ENCODE measurements around the gene OR8A1. TPM values are rescaled to one million over a fixed set of nuclear protein-coding genes. Genes with fewer than 3 reads are reported as not detected.
"Not testable (repeated sequence)": the region's sequence is repeated elsewhere in the genome, so short reads cannot be mapped to it uniquely, and the experiment has no call there.

The OR8A1 gene
- total RNA-seq, 2 donors from 2014 or later, result not detected

DNA sequence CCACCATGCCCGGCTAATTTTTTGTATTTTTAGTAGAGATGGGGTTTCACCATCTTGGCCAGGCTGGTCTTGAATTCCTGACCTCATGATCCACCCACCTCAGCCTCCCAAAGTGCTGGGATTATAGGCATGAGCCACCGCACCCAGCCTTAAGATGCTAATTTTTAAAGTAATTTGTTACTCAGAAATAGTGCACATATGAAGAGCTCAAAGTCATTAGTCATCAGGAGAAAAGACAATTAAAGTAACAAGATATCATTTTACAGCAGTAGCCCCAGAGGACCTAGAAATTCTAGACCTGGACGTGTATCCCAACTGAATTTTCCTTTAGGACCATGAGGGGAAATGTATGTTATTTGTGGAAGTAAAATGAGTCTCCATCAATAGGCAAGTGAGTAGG, 32.9 kb downstream of the OR8A1 start:
- not testable (repeated sequence) for H3K4me3 Mint-ChIP-seq; H3K36me3 Mint-ChIP-seq (ENCODE audit: insufficient read depth in 2 of 2); H3K27ac Mint-ChIP-seq; ATAC-seq (replicated peaks in 1 of 2); DNase-seq; H3K27me3 Mint-ChIP-seq (ENCODE audit: low read depth); H3K9me3 Mint-ChIP-seq; H3K4me1 Mint-ChIP-seq (ENCODE audit: low read depth)

DNA sequence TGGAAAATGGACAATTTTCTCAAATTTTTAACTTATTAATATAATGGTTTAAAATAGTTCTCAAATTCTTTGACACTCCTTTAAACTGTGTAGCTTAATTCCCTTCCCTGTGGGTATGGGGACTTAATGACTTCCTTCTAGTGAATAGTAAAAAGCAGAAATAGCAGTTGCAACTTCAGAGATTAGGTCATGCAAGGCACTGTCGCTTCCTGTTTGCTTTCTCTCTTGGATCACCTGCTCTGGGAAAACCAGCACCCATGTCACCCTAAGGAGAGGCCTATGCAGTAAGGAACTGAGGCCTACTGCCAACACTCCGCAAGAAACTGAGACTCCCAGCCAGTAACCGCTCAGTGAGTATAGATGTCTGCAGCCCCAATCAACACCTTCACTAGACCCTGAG, 35.9 kb downstream of the OR8A1 start:
- ATAC-seq (replicated peaks in 1 of 2) (no peak), DNase-seq (no peak)
- peaks cover 2% of the 10 kb centered on the region for H3K27me3 Mint-ChIP-seq (ENCODE audit: low read depth)
- peaks cover 0 to 3% of the 10 kb centered on the region in 2 donors for H3K36me3 Mint-ChIP-seq (ENCODE audit: insufficient read depth in 2 of 2)
- H3K4me3 Mint-ChIP-seq, result no peak overlapping the region
- no peaks in the 10 kb centered on the region for H3K9me3 Mint-ChIP-seq
- no peaks in the 10 kb centered on the region for H3K4me1 Mint-ChIP-seq (ENCODE audit: low read depth)
- H3K27ac Mint-ChIP-seq, result no peak overlapping the region

DNA sequence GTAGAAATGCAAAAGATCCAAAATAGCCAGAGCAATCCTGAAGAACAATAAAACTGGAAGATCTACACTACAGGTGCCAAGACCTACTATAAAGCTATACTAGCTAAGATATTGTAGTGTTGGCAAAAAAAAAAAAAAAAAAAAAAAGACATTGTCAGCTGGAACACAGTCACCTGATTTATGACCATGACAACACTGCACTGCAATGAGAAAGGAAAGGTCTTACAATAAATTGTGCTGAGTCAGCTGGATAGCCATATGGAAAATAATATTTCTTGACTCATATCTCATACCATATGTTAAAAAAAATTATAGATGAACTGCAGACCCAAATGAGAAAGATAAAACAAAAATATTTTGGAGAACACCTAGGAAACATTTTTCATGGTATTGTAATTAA, 38.4 kb downstream of the OR8A1 start:
- no peaks in the 10 kb centered on the region for H3K36me3 Mint-ChIP-seq (ENCODE audit: insufficient read depth in 2 of 2)
- no peaks in the 10 kb centered on the region for H3K9me3 Mint-ChIP-seq
- ATAC-seq (replicated peaks in 1 of 2) (no peak), DNase-seq (no peak)
- H3K27me3 Mint-ChIP-seq (ENCODE audit: low read depth), result no peaks in the 10 kb centered on the region
- H3K4me3 Mint-ChIP-seq, result no peak overlapping the region
- H3K4me1 Mint-ChIP-seq (ENCODE audit: low read depth), result peaks cover 10% of the 10 kb centered on the region
- no peak overlapping the region for H3K27ac Mint-ChIP-seq

- ATAC-seq (replicated peaks in 1 of 2) (no peak), DNase-seq (no peak)
- no peaks in the 10 kb centered on the region for H3K36me3 Mint-ChIP-seq (ENCODE audit: insufficient read depth in 2 of 2)
- H3K4me1 Mint-ChIP-seq (ENCODE audit: low read depth), result peaks cover 10% of the 10 kb centered on the region
- no peak overlapping the region for H3K4me3 Mint-ChIP-seq
- no peak overlapping the region for H3K27ac Mint-ChIP-seq
- H3K27me3 Mint-ChIP-seq (ENCODE audit: low read depth), result no peaks in the 10 kb centered on the region
- H3K9me3 Mint-ChIP-seq, result no peaks in the 10 kb centered on the region
Observed at GRCh38 chr11:124610295-124610694, 40.5 kb downstream of the OR8A1 start.

DNA sequence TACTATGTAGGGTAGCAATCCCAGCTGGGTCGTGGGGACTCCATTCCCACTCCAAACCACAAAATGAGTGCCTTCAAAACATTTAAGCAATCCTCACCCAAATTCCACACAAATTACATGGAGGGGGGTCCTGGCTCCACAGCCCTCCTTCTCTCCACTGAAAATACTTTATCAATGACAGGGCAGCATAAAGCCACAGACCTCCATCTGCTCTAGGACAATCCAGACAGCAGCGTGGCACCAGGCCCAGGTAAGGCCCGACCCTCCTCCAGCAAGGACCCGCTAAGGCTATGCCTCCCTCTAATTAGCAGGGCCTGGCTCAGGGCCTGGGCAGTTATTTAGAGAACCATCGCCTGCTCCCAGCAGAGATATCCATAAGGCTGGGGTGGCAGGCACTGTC, 41.3 kb downstream of the OR8A1 start, which contains the start of gene PANX3:
PANX3 (plus strand) TSS at position 365 of the 400 bp plus-strand sequence. CDS start 129 bp downstream, outside the sequence.
- Mint-ChIP-seq H3K4me1 (ENCODE audit: low read depth) (peaks cover 10% of the 10 kb centered on the region), H3K9me3 (no peaks in the 10 kb centered on the region), H3K27me3 (ENCODE audit: low read depth) (no peaks in the 10 kb centered on the region), H3K27ac (no peak within 1 kb of the TSS), H3K36me3 (ENCODE audit: insufficient read depth in 2 of 2) (no peaks in the 10 kb centered on the region), H3K4me3 (no peak within 1 kb of the TSS)
- DNase-seq (no peak), ATAC-seq (replicated peaks in 1 of 2) (no peak)

DNA sequence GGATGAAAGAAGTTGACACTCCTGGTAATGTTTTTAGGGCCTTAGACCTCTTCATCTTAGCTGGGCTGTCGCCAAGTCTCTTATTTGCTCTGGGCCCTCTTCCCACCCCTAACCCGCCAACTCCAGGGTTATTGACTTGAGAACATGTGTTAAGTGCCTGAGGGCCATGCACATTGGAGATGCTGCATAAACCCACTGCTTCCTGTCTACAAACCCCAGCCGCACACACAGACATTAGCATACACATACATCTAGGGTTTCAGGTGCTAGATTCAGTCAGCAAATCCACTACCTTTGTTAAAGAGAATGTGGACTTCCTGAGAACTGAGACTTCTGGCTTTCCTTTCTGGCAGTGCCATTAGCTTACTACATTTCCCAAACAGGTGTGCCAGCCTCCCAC, 42.2 kb downstream of the OR8A1 start:
- Mint-ChIP-seq H3K4me3 (no peak overlapping the region), H3K9me3 (no peaks in the 10 kb centered on the region), H3K36me3 (ENCODE audit: insufficient read depth in 2 of 2) (no peaks in the 10 kb centered on the region), H3K4me1 (ENCODE audit: low read depth) (peaks cover 10% of the 10 kb centered on the region), H3K27ac (no peak overlapping the region), H3K27me3 (ENCODE audit: low read depth) (peaks cover under 1% of the 10 kb centered on the region)
- peak; percentile 22 to 25 for DNase-seq
- peak; percentile 82 to 95 for ATAC-seq (replicated peaks in 1 of 2)

GRCh38 chr11:124612567-124613246, 42.9 kb downstream of the OR8A1 start:
- Mint-ChIP-seq H3K4me1 (ENCODE audit: low read depth) (peaks cover 10% of the 10 kb centered on the region), H3K9me3 (no peaks in the 10 kb centered on the region)

DNA sequence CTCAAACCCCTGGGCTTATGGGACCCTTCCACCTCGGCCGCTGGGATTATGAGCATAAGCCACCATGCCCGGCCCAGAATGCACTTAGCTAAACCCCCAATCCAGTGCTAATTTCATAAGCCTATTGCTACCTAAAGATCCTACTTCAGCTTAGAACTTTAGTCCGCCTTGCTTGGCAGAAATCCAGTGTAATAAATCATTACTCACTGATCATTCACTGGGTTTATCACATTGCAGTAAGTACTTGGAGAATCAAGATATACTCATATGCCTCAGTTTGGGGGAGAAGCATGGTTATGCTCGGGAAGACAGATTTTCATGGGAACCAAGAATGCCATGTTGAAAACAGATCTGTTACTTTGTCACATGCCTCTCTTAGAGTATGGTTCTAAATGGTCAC, 49.1 kb downstream of the OR8A1 start:
- Mint-ChIP-seq H3K9me3 (peaks cover 0 to 1% of the 10 kb centered on the region in 2 donors), H3K27ac (no peak overlapping the region), H3K36me3 (ENCODE audit: insufficient read depth in 2 of 2) (peaks cover 0 to 1% of the 10 kb centered on the region in 2 donors), H3K27me3 (ENCODE audit: low read depth) (peaks cover 17% of the 10 kb centered on the region), H3K4me1 (ENCODE audit: low read depth) (peaks cover 6% of the 10 kb centered on the region), H3K4me3 (no peak overlapping the region)
- no peak for ATAC-seq (replicated peaks in 1 of 2)
- DNase-seq, result no peak

More at GRCh38 chr11:124612567-124613246, 42.9 kb downstream of the OR8A1 start:
- Mint-ChIP-seq H3K27ac (no peak overlapping the region), H3K27me3 (ENCODE audit: low read depth) (peaks cover 7% of the 10 kb centered on the region), H3K36me3 (ENCODE audit: insufficient read depth in 2 of 2) (no peaks in the 10 kb centered on the region), H3K4me3 (no peak overlapping the region)
- ATAC-seq (replicated peaks in 1 of 2), result no peak
- DNase-seq, result no peak

Other genes starting within 250 kb of the OR8A1 start
- not detected for gene OR8D2, start 249.8 kb upstream of the OR8A1 start, total RNA-seq
- not detected for gene OR8B2, start 185.5 kb upstream of the OR8A1 start, total RNA-seq
- gene OR8B3, start 171.0 kb upstream of the OR8A1 start, total RNA-seq, result not detected
- not detected for gene OR8B4, start 145.1 kb upstream of the OR8A1 start, total RNA-seq
- gene OR8B8, start 124.3 kb upstream of the OR8A1 start, total RNA-seq, result not detected
- not detected for gene OR8B12, start 26.3 kb upstream of the OR8A1 start, total RNA-seq
- gene PANX3, start 41.4 kb downstream of the OR8A1 start, total RNA-seq, result not detected
- gene TBRG1, start 52.9 kb downstream of the OR8A1 start, total RNA-seq, result 10 to 100 TPM; 45.5 to 50.8 TPM
- gene SIAE, start 103.7 kb downstream of the OR8A1 start, total RNA-seq, result 10 to 100 TPM in 1 of 2 donors, 1 to 10 TPM in 1; 8.4 to 12.0 TPM
- 1 to 10 TPM; 2.5 to 2.6 TPM for gene SPA17, start 103.9 kb downstream of the OR8A1 start, total RNA-seq
- gene NRGN, start 169.9 kb downstream of the OR8A1 start, total RNA-seq, result 1 to 10 TPM; 4.2 to 4.4 TPM
- under 1 TPM; 0.35 to 0.48 TPM for gene VSIG2, start 182.3 kb downstream of the OR8A1 start, total RNA-seq
- 1 to 10 TPM in 1 of 2 donors, under 1 TPM in 1; 0.88 to 1.1 TPM for gene ESAM, start 192.3 kb downstream of the OR8A1 start, total RNA-seq
- gene MSANTD2, start 230.4 kb downstream of the OR8A1 start, total RNA-seq, result 10 to 100 TPM; 11.1 to 12.5 TPM